NK-92 (cell line): ENCODE results near the gene ERCC1.

Experiments used
- DNase-seq: peaks from one replicate; lab custom pipeline; 2025; ENCODE audit not compliant: unreplicated experiment; lab: John Stamatoyannopoulos, UW

The ERCC1 gene

DNA sequence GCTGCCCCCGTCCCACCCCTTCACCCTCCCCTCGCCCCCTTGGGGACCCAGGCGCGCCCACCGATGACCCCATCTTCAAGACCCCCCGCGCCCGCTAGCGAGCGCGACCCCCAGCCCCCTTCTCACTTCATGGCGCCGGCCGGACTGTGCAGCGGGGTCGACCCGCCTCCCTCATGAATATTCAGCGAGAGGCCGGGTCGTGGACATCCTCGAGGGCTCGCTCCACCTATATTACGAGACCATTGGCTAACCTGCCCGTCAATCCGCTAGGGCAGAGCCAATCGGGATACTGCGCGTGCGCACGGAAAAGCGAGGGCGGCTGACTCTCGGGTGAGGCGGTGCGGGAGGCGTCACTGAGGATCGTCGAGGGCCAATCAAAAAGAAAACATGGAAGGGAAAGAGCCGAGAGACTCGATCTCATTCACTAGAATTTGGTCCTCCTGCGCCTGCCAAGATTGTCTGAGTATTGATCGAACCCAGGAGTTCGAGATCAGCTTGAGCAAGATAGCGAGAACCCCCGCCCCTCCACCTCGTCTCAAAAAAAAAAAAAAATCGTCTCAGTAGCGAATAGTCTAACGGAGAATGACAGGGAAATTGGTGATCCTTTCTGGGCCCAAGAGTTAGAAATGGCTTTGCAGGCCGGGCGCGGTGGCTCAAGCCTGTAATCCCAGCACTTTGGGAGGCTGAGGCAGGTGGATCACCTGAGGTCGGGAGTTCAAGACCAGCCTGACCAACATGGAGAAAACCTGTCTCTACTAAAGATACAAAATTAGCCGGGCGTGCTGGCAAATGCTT, 53.1 kb downstream of the ERCC1 start, which contains the start of gene ERCC2:
Gene ERCC2, minus strand, starts transcription at position 164 of the 795 bp plus-strand sequence. Its CDS starts 33 bp downstream, at position 131.
- peak; percentile 90 for DNase-seq

GRCh38 chr19:45368737-45369340, 54.9 kb downstream of the ERCC1 start:
- no peak for DNase-seq

GRCh38 chr19:45368127-45368526, 55.6 kb downstream of the ERCC1 start:
- no peak for DNase-seq

GRCh38 chr19:45364696-45365095, 59.0 kb downstream of the ERCC1 start:
- DNase-seq: no peak

DNA sequence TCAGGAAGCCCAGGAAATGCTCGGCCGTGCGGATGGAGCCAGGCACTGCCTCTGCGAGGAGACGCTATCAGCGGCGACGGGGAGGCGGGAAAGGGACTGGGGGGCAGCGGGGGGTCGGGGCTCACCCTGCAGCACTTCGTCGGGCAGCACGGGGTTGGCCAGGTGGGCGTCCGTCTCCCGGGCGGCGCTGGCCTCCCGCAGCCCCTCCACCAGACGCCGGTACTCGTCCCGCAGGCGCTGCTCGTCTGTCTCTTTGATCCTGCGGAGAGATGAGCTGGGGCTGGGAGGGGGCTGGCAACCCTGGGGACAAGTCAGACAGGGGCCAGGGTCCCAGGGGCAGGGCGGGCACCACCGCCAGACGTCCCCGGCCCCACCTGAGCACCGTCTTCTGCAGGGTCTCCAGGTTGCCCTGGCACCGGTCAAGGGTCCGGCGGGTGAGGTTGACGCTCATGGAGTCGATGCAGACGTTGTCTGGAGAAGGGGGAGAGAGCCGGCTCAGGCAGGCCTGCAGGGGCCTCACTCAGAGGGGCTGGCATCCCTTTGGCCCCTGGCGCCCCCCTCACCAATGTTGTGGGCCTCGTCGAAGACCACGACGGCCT, 59.8 kb downstream of the ERCC1 start:
- no peak for DNase-seq

- DNase-seq: no peak
Measured at GRCh38 chr19:45362291-45362690, 61.4 kb downstream of the ERCC1 start.

DNA sequence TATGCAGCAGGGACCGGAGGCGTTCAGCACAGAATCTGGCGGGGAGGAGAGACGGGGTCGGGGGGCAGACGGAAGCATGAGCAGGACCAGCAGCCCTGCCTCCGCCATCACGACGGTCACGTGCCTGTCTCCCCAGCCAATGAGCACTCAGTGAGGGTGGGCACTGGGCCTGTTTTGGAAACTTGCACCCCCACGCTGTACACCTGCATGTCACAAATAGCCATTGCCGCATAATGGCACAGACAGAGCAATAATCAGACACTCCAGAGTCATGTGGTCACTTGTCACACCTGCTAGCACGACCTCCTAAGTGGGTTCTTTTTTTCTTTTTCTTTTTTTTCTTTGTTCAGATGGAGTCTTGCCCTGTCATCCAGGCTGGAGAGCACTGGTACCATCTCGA, 62.1 kb downstream of the ERCC1 start:
- DNase-seq: no peak

- DNase-seq: no peak
Measured at GRCh38 chr19:45358213-45358792, 65.4 kb downstream of the ERCC1 start.

- DNase-seq: no peak
Measured at GRCh38 chr19:45357445-45357783, 66.3 kb downstream of the ERCC1 start.
